Glomerular endothelial cell (primary cell): ENCODE data around the gene COPS2. TPM values are rescaled to one million over a fixed set of nuclear protein-coding genes. Genes with fewer than 3 reads are reported as not detected.
A peak's percentile ranks its signal among the peaks of the same experiment; 100 is the strongest.

Source experiments
- DNase-seq: peaks from one replicate; pipeline ENCODE4 v3.0.0-alpha.2; 2011; ENCODE audit warnings: low read depth, low spot score; ENCODE audit errors: extremely low read depth
- total RNA-seq: library from RNA; depleted of rRNA; stranded (reverse); fragments of >200 nt; gene quantifications from 2 replicates; pipeline ENCODE4 v1.2.3, GENCODE V29; 2015

The COPS2 gene
- total RNA-seq, 1 donor from 2014 or later: 41.8 TPM

GRCh38 chr15:49163678-49164077, 8.3 kb upstream of the COPS2 start:
- no peak for DNase-seq

GRCh38 chr15:49155834-49156627, 632 bp upstream of the COPS2 start:
- no peak for DNase-seq

GRCh38 chr15:49154799-49155109, 645 bp downstream of the COPS2 start:
- DNase-seq: no peak

- DNase-seq: no peak
Measured at GRCh38 chr15:49154359-49154758, 1.0 kb downstream of the COPS2 start.

- DNase-seq: no peak
Measured at GRCh38 chr15:49152552-49153312, 2.7 kb downstream of the COPS2 start.

GRCh38 chr15:49151831-49152230, 3.6 kb downstream of the COPS2 start:
- no peak for DNase-seq

- DNase-seq: no peak
Measured at GRCh38 chr15:49148727-49149126, 6.7 kb downstream of the COPS2 start.

GRCh38 chr15:49148298-49148697, 7.1 kb downstream of the COPS2 start:
- no peak for DNase-seq

- DNase-seq: peak; percentile 75
Measured at GRCh38 chr15:49145651-49146609, 9.5 kb downstream of the COPS2 start.

- no peak for DNase-seq
Measured at GRCh38 chr15:49137861-49138260, 17.5 kb downstream of the COPS2 start.

- DNase-seq: no peak
Measured at GRCh38 chr15:49135911-49136310, 19.5 kb downstream of the COPS2 start.

- DNase-seq: no peak
Measured at GRCh38 chr15:49135342-49135857, 20.0 kb downstream of the COPS2 start.

GRCh38 chr15:49134683-49135341, 20.6 kb downstream of the COPS2 start:
- no peak for DNase-seq

GRCh38 chr15:49131403-49131802, 24.0 kb downstream of the COPS2 start:
- no peak for DNase-seq

- no peak for DNase-seq
Measured at GRCh38 chr15:49124371-49124770, 31.0 kb downstream of the COPS2 start.

- no peak for DNase-seq
Measured at GRCh38 chr15:49122541-49123062, 32.8 kb downstream of the COPS2 start.

GRCh38 chr15:49121901-49122300, 33.5 kb downstream of the COPS2 start:
- DNase-seq: no peak

- no peak for DNase-seq
Measured at GRCh38 chr15:49120832-49121231, 34.6 kb downstream of the COPS2 start.

GRCh38 chr15:49116108-49116857, 39.1 kb downstream of the COPS2 start:
- DNase-seq: no peak
